ENCODE data around the gene ZGPAT. TPM values are rescaled to one million over a fixed set of nuclear protein-coding genes. Genes with fewer than 3 reads are reported as not detected.
A peak's percentile ranks its signal among the peaks of the same experiment; 100 is the strongest.

ZGPAT gene
- total and polyA plus RNA-seq, 10 of the 15 experiments (the other 5 are each of a cell fraction or from before 2014, with no cell fraction given): 0.58 to 52.9 (median 18.0) TPM

DNA sequence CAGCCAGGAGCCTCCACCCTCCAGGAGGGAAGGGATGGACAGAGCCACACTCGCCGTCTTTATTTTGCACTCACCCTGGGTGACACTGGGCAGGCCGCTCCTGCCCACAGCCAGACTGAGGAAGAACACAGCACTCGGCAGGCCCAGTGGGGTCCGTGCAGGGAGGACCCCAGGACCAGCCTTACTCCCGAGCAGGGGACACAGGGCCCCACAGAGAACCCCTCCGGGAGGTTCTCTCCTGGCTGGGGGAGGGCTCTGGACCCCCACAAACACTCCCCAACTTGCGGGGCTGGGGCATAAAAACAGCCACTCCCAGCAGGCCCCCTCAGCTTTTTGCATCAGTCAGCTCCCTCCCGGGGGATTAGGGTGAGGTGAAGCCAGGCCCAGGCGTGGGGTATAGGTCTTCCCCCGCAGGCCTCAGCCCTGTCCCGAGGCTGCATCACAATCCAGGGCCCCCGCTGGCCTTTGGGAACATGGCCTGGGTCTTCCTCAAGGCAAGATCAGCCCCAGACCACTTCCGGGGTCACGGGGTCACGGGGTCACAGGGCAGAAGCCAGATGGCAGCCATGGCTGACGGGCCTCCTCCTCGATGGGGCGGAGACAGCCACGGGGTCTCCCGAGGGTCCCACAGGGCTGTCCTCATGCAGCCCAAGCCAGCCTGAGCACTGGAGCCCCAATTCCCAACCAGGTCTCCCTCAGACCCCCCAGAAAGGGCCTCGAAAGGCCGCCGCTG is 8.2 kb upstream of the ZGPAT start:
- ChIA-PET CTCF (interaction anchor here (1.0 to 1.6 kb wide), 2 partner anchors 8 to 162 kb away, joined by 4 to 8 read pairs; partner anchors contain the start of genes ARFRP1, PTK6 and ZGPAT), RAD21 (ENCODE audit: unreplicated experiment) (interaction anchor here (1.6 kb wide), 1 partner anchor 8 kb away, joined by 4 read pairs; the partner anchor contains the start of genes ARFRP1 and ZGPAT), SMC1A (ENCODE audit: uncharacterized antibody, unreplicated experiment) (interaction anchor here (1.3 to 1.6 kb wide), 2 partner anchors 38 to 162 kb away, joined by 3 read pairs; no protein-coding TSS in a partner anchor), POLR2A (interaction anchor here (1.1 kb wide), 1 partner anchor 162 kb away, joined by 3 read pairs; the partner anchor contains the start of gene PTK6)
- Histone ChIP-seq H4K20me1 (ENCODE audit: control insufficient read depth, insufficient read depth) (no peaks in the 10 kb centered on the region), H3K4me1 (ENCODE audit: control insufficient read depth, insufficient read depth, low read length) (peaks cover 16% of the 10 kb centered on the region), H3K9me3 (replicated peaks; ENCODE audit: control insufficient read depth, insufficient read depth, low read length) (no peaks in the 10 kb centered on the region), H3K27ac (ENCODE audit: control insufficient read depth, insufficient read depth) (peak overlapping the region; percentile 75), H3K27me3 (replicated peaks in 1 of 2; ENCODE audit: control insufficient read depth in 2 of 2, insufficient read depth in 2 of 2, low read length in 1 of 2) (no peaks in the 10 kb centered on the region), H3K4me2 (ENCODE audit: control insufficient read depth, insufficient read depth) (peak overlapping the region; percentile 19; the same call in 1 of the 2 replicates), H3K36me3 (ENCODE audit: control insufficient read depth in 2 of 2, insufficient read depth in 2 of 2, low read length in 1 of 2) (peaks cover under 1 to 3% of the 10 kb centered on the region in 2 experiments; a peak in 3 of 4 replicates), H2AFZ (ENCODE audit: control insufficient read depth, low read depth, low read length) (no peak overlapping the region), H3K9ac (ENCODE audit: control insufficient read depth, insufficient read depth, low read length) (peak overlapping the region; percentile 20; the same call in 1 of the 2 replicates), H3K79me2 (ENCODE audit: control insufficient read depth, insufficient read depth, low read length) (no peaks in the 10 kb centered on the region), H3K4me3 (no peak overlapping the region)
- DNase-seq (ENCODE audit: low read depth, low spot score): no peak
- FAIRE-seq: no peak
- WGBS (ENCODE audit: insufficient coverage, insufficient replicate concordance, low lambda C conversion rate, missing lambda C conversion rate): 36% methylated on average over 21 of the region's 24 CpGs
- in situ Hi-C loops (cut with MboI) (no loop called here), intact Hi-C loops (cut with micrococcal nuclease; ENCODE audit: unreplicated experiment) (loop anchor here (2.0 kb wide), 1 partner anchor 87 kb away; no protein-coding TSS in a partner anchor)
- TSS peak; percentile 46 for BruUV-seq (replicated peaks)
- peak; percentile 41 for ATAC-seq
- TF ChIP-seq LARP7 (IDR thresholded peaks at IDR 0.05): peak; percentile 33; the same call in 1 of the 2 replicates
- TF ChIP-seq SIX5 (IDR thresholded peaks at IDR 0.05; ENCODE audit: low read depth, low read length, severe bottlenecking): no peak
- no peak for TF ChIP-seq HDAC6 (IDR thresholded peaks at IDR 0.05; ENCODE audit: unreplicated experiment)
- no peak for TF ChIP-seq YBX1 (IDR thresholded peaks at IDR 0.05)
- no peak for TF ChIP-seq PML (IDR thresholded peaks at IDR 0.05; ENCODE audit: low read length)
- TF ChIP-seq EGR1 (IDR thresholded peaks at IDR 0.05; ENCODE audit: borderline replicate concordance in 1 of 2, low read depth in 2 of 2, low read length in 2 of 2): no peak
- TF ChIP-seq NR2F1 (conservative IDR thresholded peaks at IDR 0.05): peak; percentile 87
- TF ChIP-seq RUNX3 (IDR thresholded peaks at IDR 0.05; ENCODE audit: low read length): no peak
- no peak for TF ChIP-seq CHD1 (IDR thresholded peaks at IDR 0.05; ENCODE audit: low read depth, low read length)
- TF ChIP-seq KLF5 (IDR thresholded peaks at IDR 0.05; ENCODE audit: partially characterized antibody): no peak
- TF ChIP-seq, protein P1, sequence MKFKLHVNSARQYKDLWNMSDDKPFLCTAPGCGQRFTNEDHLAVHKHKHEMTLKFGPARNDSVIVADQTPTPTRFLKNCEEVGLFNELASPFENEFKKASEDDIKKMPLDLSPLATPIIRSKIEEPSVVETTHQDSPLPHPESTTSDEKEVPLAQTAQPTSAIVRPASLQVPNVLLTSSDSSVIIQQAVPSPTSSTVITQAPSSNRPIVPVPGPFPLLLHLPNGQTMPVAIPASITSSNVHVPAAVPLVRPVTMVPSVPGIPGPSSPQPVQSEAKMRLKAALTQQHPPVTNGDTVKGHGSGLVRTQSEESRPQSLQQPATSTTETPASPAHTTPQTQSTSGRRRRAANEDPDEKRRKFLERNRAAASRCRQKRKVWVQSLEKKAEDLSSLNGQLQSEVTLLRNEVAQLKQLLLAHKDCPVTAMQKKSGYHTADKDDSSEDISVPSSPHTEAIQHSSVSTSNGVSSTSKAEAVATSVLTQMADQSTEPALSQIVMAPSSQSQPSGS (IDR thresholded peaks at IDR 0.05; ENCODE audit: low read length): no peak
- TF ChIP-seq BHLHE40 (IDR thresholded peaks at IDR 0.05; ENCODE audit: borderline replicate concordance in 1 of 2, low read depth in 2 of 2, low read length in 1 of 2): no peak
- TF ChIP-seq, protein P2, sequence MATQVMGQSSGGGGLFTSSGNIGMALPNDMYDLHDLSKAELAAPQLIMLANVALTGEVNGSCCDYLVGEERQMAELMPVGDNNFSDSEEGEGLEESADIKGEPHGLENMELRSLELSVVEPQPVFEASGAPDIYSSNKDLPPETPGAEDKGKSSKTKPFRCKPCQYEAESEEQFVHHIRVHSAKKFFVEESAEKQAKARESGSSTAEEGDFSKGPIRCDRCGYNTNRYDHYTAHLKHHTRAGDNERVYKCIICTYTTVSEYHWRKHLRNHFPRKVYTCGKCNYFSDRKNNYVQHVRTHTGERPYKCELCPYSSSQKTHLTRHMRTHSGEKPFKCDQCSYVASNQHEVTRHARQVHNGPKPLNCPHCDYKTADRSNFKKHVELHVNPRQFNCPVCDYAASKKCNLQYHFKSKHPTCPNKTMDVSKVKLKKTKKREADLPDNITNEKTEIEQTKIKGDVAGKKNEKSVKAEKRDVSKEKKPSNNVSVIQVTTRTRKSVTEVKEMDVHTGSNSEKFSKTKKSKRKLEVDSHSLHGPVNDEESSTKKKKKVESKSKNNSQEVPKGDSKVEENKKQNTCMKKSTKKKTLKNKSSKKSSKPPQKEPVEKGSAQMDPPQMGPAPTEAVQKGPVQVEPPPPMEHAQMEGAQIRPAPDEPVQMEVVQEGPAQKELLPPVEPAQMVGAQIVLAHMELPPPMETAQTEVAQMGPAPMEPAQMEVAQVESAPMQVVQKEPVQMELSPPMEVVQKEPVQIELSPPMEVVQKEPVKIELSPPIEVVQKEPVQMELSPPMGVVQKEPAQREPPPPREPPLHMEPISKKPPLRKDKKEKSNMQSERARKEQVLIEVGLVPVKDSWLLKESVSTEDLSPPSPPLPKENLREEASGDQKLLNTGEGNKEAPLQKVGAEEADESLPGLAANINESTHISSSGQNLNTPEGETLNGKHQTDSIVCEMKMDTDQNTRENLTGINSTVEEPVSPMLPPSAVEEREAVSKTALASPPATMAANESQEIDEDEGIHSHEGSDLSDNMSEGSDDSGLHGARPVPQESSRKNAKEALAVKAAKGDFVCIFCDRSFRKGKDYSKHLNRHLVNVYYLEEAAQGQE (IDR thresholded peaks at IDR 0.05; ENCODE audit: low read depth, low read length): no peak
- TF ChIP-seq, protein P3, sequence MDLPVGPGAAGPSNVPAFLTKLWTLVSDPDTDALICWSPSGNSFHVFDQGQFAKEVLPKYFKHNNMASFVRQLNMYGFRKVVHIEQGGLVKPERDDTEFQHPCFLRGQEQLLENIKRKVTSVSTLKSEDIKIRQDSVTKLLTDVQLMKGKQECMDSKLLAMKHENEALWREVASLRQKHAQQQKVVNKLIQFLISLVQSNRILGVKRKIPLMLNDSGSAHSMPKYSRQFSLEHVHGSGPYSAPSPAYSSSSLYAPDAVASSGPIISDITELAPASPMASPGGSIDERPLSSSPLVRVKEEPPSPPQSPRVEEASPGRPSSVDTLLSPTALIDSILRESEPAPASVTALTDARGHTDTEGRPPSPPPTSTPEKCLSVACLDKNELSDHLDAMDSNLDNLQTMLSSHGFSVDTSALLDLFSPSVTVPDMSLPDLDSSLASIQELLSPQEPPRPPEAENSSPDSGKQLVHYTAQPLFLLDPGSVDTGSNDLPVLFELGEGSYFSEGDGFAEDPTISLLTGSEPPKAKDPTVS (IDR thresholded peaks at IDR 0.05; ENCODE audit: low read depth, low read length): no peak
- TF ChIP-seq RELA (IDR thresholded peaks at IDR 0.05; ENCODE audit: borderline replicate concordance, partially characterized antibody): no peak
- TF ChIP-seq MTA3 (IDR thresholded peaks at IDR 0.05; ENCODE audit: borderline replicate concordance, low read length): no peak
- 0 out of 2 replicates have a peak, but pooled peaks have one; percentile 9 for TF ChIP-seq PAX5 (IDR thresholded peaks at IDR 0.05; ENCODE audit: borderline replicate concordance, low read depth, low read length)
- TF ChIP-seq SP1 (IDR thresholded peaks at IDR 0.05; ENCODE audit: low read depth, low read length): no peak
- peak; percentile 59 for TF ChIP-seq POLR2A (IDR thresholded peaks at IDR 0.05; ENCODE audit: low read depth, low read length)

All from GM12878 (cell line).